Tibial artery (tissue), 4 donors: ENCODE measurements around the gene DIDO1.
"Not testable (repeated sequence)": the region's sequence is repeated elsewhere in the genome, so short reads cannot be mapped to it uniquely, and the experiment has no call there.

Source experiments
- DNase-seq, 2 donors: peaks; one replicate each; pipeline ENCODE4 v3.0.0-alpha.2; 2019
- H3K27ac ChIP-seq, 2 donors: fragments of 200-600 bp; sonication (generic) in 1 of 2; 1 replicate in 1 of 2; 2 replicates in 1 of 2; pipeline ENCODE4 v1.5.1; 2018 to 2019; ENCODE audit warnings: mild to moderate bottlenecking in 1 of 2
- H3K27me3 ChIP-seq, 2 donors: fragments of 200-600 bp; sonication (generic) in 1 of 2; one replicate each; pipeline versions ENCODE4 v1.5.1 to v1.6.0; 2016 to 2019
- H3K36me3 ChIP-seq, 3 donors: fragments of 200-600 bp; sonication (generic) in 2 of 3; one replicate each; pipeline ENCODE4 v1.5.1; 2016 to 2019; ENCODE audit warnings: mild to moderate bottlenecking in 2 of 3
- H3K4me1 ChIP-seq, 4 donors: fragments of 200-600 bp; sonication (generic) in 2 of 4; 1 replicate in 3 of 4; 2 replicates in 1 of 4; pipeline ENCODE4 v1.5.1; 2016 to 2019
- H3K4me3 ChIP-seq, 2 donors: fragments of 200-600 bp; sonication (generic) in 1 of 2; 1 replicate in 1 of 2; 2 replicates in 1 of 2; pipeline ENCODE4 v1.5.1; 2018 to 2019; ENCODE audit warnings: mild to moderate bottlenecking in 2 of 2
- H3K9me3 ChIP-seq, 3 donors: fragments of 200-600 bp; sonication (generic) in 1 of 3; one replicate each; pipeline ENCODE4 v1.5.1; 2016 to 2019
- CTCF ChIP-seq, 2 experiments: fragments of 200-600 bp in 1 of 2; fragments of 450-650 bp in 1 of 2; IDR thresholded peaks; one replicate each; pipeline ENCODE4 v1.5.1; 2017 to 2019; ENCODE audit warnings: antibody characterized with exemption in 2 of 2, mild to moderate bottlenecking in 1 of 2, moderate library complexity in 1 of 2
- intact Hi-C: fragments of 100-400 bp; cut with DNase I; formaldehyde crosslinking; loops from one replicate; pipeline ENCODE4 v1.15.0; 2023; ENCODE audit warnings: low total_unique reads

Gene DIDO1

GRCh38 chr20:62874964-62875344 lies 51.4 kb downstream of the DIDO1 start:
- H3K4me3 ChIP-seq, result no peak overlapping the region
- no peak for TF ChIP-seq CTCF (IDR thresholded peaks at IDR 0.05)
- H3K4me1 ChIP-seq, result peaks cover 5 to 21% (median 20%) of the 10 kb centered on the region in 4 donors
- DNase-seq, result no peak
- H3K27me3 ChIP-seq, result no peaks in the 10 kb centered on the region
- H3K9me3 ChIP-seq, result no peaks in the 10 kb centered on the region
- H3K27ac ChIP-seq, result no peak overlapping the region
- intact Hi-C loops, result loop anchor here (10.0 kb wide), 2 partner anchors 60 to 130 kb away; partner anchors contain the start of genes BHLHE23 and GID8
- H3K36me3 ChIP-seq, result peaks cover 0 to 9% (median 0%) of the 10 kb centered on the region in 3 donors

- peaks cover 5 to 21% (median 20%) of the 10 kb centered on the region in 4 donors for H3K4me1 ChIP-seq
- not testable (repeated sequence) for H3K36me3 ChIP-seq, H3K9me3 ChIP-seq, H3K4me3 ChIP-seq, H3K27me3 ChIP-seq
- peak; percentile 73 to 84 for DNase-seq
- peak overlapping the region in 1 of 2 donors; percentile 23 for H3K27ac ChIP-seq
- peak; percentile 64 to 66 for TF ChIP-seq CTCF (IDR thresholded peaks at IDR 0.05)
- intact Hi-C loops, result loop anchor here (10.0 kb wide), 2 partner anchors 61 to 131 kb away; partner anchors contain the start of genes BHLHE23 and GID8
Measured at GRCh38 chr20:62873681-62874031, 52.6 kb downstream of the DIDO1 start.

GRCh38 chr20:62873280-62873679 lies 53.0 kb downstream of the DIDO1 start:
- Histone ChIP-seq H3K27me3 (no peaks in the 10 kb centered on the region), H3K27ac (no peak overlapping the region)
- no peak for TF ChIP-seq CTCF (IDR thresholded peaks at IDR 0.05)

GRCh38 chr20:62872862-62873261 lies 53.4 kb downstream of the DIDO1 start:
- no peaks in the 10 kb centered on the region for H3K36me3 ChIP-seq

More at GRCh38 chr20:62873280-62873679, 53.0 kb downstream of the DIDO1 start:
- DNase-seq, result no peak
- Histone ChIP-seq H3K9me3 (no peaks in the 10 kb centered on the region), H3K36me3 (no peaks in the 10 kb centered on the region), H3K4me3 (no peak overlapping the region), H3K4me1 (peaks cover 5 to 21% (median 20%) of the 10 kb centered on the region in 4 donors)
- intact Hi-C loops, result loop anchor here (10.0 kb wide), 2 partner anchors 62 to 132 kb away; partner anchors contain the start of genes BHLHE23 and GID8

GRCh38 chr20:62872184-62872847 lies 54.0 kb downstream of the DIDO1 start:
- TF ChIP-seq CTCF (IDR thresholded peaks at IDR 0.05), result no peak
- H3K27me3 ChIP-seq, result no peaks in the 10 kb centered on the region
- no peaks in the 10 kb centered on the region for H3K9me3 ChIP-seq
- no peak overlapping the region for H3K27ac ChIP-seq
- H3K4me3 ChIP-seq, result no peak overlapping the region
- intact Hi-C loops, result loop anchor here (10.0 kb wide), 2 partner anchors 62 to 132 kb away; partner anchors contain the start of genes BHLHE23 and GID8
- H3K4me1 ChIP-seq, result peaks cover 3 to 19% (median 17%) of the 10 kb centered on the region in 4 donors
- DNase-seq, result no peak
- H3K36me3 ChIP-seq, result no peaks in the 10 kb centered on the region

More at GRCh38 chr20:62872862-62873261, 53.4 kb downstream of the DIDO1 start:
- Histone ChIP-seq H3K27me3 (no peaks in the 10 kb centered on the region), H3K27ac (no peak overlapping the region), H3K9me3 (no peaks in the 10 kb centered on the region), H3K4me3 (no peak overlapping the region), H3K4me1 (peaks cover 5 to 21% (median 20%) of the 10 kb centered on the region in 4 donors)
- TF ChIP-seq CTCF (IDR thresholded peaks at IDR 0.05), result no peak
- DNase-seq, result no peak
- intact Hi-C loops, result loop anchor here (10.0 kb wide), 2 partner anchors 62 to 132 kb away; partner anchors contain the start of genes BHLHE23 and GID8
